ENCODE measurements around the gene EP400. TPM values are rescaled to one million over a fixed set of nuclear protein-coding genes. Genes with fewer than 3 reads are reported as not detected.

The EP400 gene
- total and polyA plus RNA-seq, 7 experiments from 2014 or later: 2.8 to 86.8 (median 79.5) TPM

GRCh38 chr12:131917139-131917710 lies 32.5 kb upstream of the EP400 start:
- H3K4me1 ChIP-seq (ENCODE audit: control insufficient read depth in 2 of 2, insufficient read depth in 2 of 2, low read length in 2 of 2): no peaks in the 10 kb centered on the region
- intact Hi-C loops (cut with micrococcal nuclease): no loop called here
- no peak overlapping the region for H3K27ac ChIP-seq (ENCODE audit: low read depth, low read length)
- Mint-ChIP-seq H3K4me1 (no peaks in the 10 kb centered on the region), H3K27ac (no peak overlapping the region), H3K9me3 (no peaks in the 10 kb centered on the region), H3K27me3 (no peaks in the 10 kb centered on the region), H3K4me3 (no peak overlapping the region), H3K36me3 (peaks cover 0 to 7% (median 0%) of the 10 kb centered on the region in 5 donors)
- H3K36me3 ChIP-seq (ENCODE audit: control insufficient read depth in 2 of 3, insufficient read depth in 3 of 3, low read length in 3 of 3): peaks cover 0 to 89% (median 0%) of the 10 kb centered on the region in 3 experiments
- H3K27me3 ChIP-seq (ENCODE audit: control insufficient read depth in 2 of 2, insufficient read depth in 2 of 2, low read length in 2 of 2): no peaks in the 10 kb centered on the region
- ATAC-seq (no peak), DNase-seq (peak in 1 of 9 donors; percentile 34)
- ChIA-PET CTCF (no interaction called here), POLR2A (no interaction called here)
- no peak overlapping the region for H3K4me3 ChIP-seq (ENCODE audit: low read length)
- no peaks in the 10 kb centered on the region for H3K9me3 ChIP-seq (ENCODE audit: control insufficient read depth in 2 of 3, low read length in 3 of 3)

- no peaks in the 10 kb centered on the region for H3K4me1 ChIP-seq (ENCODE audit: control insufficient read depth in 2 of 2, insufficient read depth in 2 of 2, low read length in 2 of 2)
- no peak for ATAC-seq
- Mint-ChIP-seq H3K27me3 (no peaks in the 10 kb centered on the region), H3K27ac (no peak overlapping the region), H3K4me1 (no peaks in the 10 kb centered on the region), H3K36me3 (peaks cover 0 to 7% (median 0%) of the 10 kb centered on the region in 5 donors), H3K4me3 (no peak overlapping the region), H3K9me3 (no peaks in the 10 kb centered on the region)
- no peaks in the 10 kb centered on the region for H3K27me3 ChIP-seq (ENCODE audit: control insufficient read depth in 2 of 2, insufficient read depth in 2 of 2, low read length in 2 of 2)
- H3K4me3 ChIP-seq (ENCODE audit: low read length): no peak overlapping the region
- POLR2A ChIA-PET: no interaction called here
- H3K9me3 ChIP-seq (ENCODE audit: control insufficient read depth in 2 of 3, low read length in 3 of 3): no peaks in the 10 kb centered on the region
- CTCF ChIA-PET: no interaction called here
- H3K27ac ChIP-seq (ENCODE audit: low read depth, low read length): no peak overlapping the region
- peaks cover 0 to 83% (median 0%) of the 10 kb centered on the region in 3 experiments for H3K36me3 ChIP-seq (ENCODE audit: control insufficient read depth in 2 of 3, insufficient read depth in 3 of 3, low read length in 3 of 3)
- intact Hi-C loops (cut with micrococcal nuclease): no loop called here
- DNase-seq: no peak
These were observed 31.9 kb upstream of the EP400 start for GRCh38 chr12:131917711-131918306.

- ChIA-PET CTCF (no interaction called here), POLR2A (no interaction called here)
- H3K27ac Mint-ChIP-seq: no peak overlapping the region
- peaks cover 0 to 7% (median 0%) of the 10 kb centered on the region in 5 donors for H3K36me3 Mint-ChIP-seq
- no peaks in the 10 kb centered on the region for H3K9me3 Mint-ChIP-seq
- no peaks in the 10 kb centered on the region for H3K4me1 Mint-ChIP-seq
- no peaks in the 10 kb centered on the region for H3K4me1 ChIP-seq (ENCODE audit: control insufficient read depth in 2 of 2, insufficient read depth in 2 of 2, low read length in 2 of 2)
- no peaks in the 10 kb centered on the region for H3K9me3 ChIP-seq (ENCODE audit: control insufficient read depth in 2 of 3, low read length in 3 of 3)
- intact Hi-C loops (cut with micrococcal nuclease): no loop called here
- no peak overlapping the region for H3K4me3 ChIP-seq (ENCODE audit: low read length)
- H3K27me3 ChIP-seq (ENCODE audit: control insufficient read depth in 2 of 2, insufficient read depth in 2 of 2, low read length in 2 of 2): no peaks in the 10 kb centered on the region
- no peak overlapping the region for H3K27ac ChIP-seq (ENCODE audit: low read depth, low read length)
- ATAC-seq: peak; percentile 26
- peaks cover 0 to 78% (median 0%) of the 10 kb centered on the region in 3 experiments for H3K36me3 ChIP-seq (ENCODE audit: control insufficient read depth in 2 of 3, insufficient read depth in 3 of 3, low read length in 3 of 3)
- H3K4me3 Mint-ChIP-seq: no peak overlapping the region
- no peak for DNase-seq
- H3K27me3 Mint-ChIP-seq: no peaks in the 10 kb centered on the region
These were observed 31.3 kb upstream of the EP400 start for GRCh38 chr12:131918311-131919050.

GRCh38 chr12:131919051-131919347 lies 30.7 kb upstream of the EP400 start:
- Mint-ChIP-seq H3K36me3 (peaks cover 0 to 7% (median 0%) of the 10 kb centered on the region in 5 donors), H3K27ac (no peak overlapping the region), H3K4me3 (no peak overlapping the region), H3K9me3 (no peaks in the 10 kb centered on the region), H3K4me1 (no peaks in the 10 kb centered on the region), H3K27me3 (no peaks in the 10 kb centered on the region)
- Histone ChIP-seq H3K27ac (ENCODE audit: low read depth, low read length) (no peak overlapping the region), H3K27me3 (ENCODE audit: control insufficient read depth in 2 of 2, insufficient read depth in 2 of 2, low read length in 2 of 2) (no peaks in the 10 kb centered on the region), H3K4me1 (ENCODE audit: control insufficient read depth in 2 of 2, insufficient read depth in 2 of 2, low read length in 2 of 2) (no peaks in the 10 kb centered on the region), H3K9me3 (ENCODE audit: control insufficient read depth in 2 of 3, low read length in 3 of 3) (no peaks in the 10 kb centered on the region), H3K36me3 (ENCODE audit: control insufficient read depth in 2 of 3, insufficient read depth in 3 of 3, low read length in 3 of 3) (peaks cover 0 to 73% (median 0%) of the 10 kb centered on the region in 3 experiments), H3K4me3 (ENCODE audit: low read length) (no peak overlapping the region)
- ChIA-PET CTCF (no interaction called here), POLR2A (no interaction called here)
- intact Hi-C loops (cut with micrococcal nuclease): no loop called here
- ATAC-seq (peak; percentile 2), DNase-seq (no peak)

- no peaks in the 10 kb centered on the region for H3K27me3 Mint-ChIP-seq
- POLR2A ChIA-PET: interaction anchor here (0.8 kb wide), 1 partner anchor 11 kb away, joined by 3 read pairs; no protein-coding TSS in a partner anchor
- ATAC-seq: no peak
These were observed 30.2 kb upstream of the EP400 start for GRCh38 chr12:131919366-131920156.

GRCh38 chr12:131920157-131920508 lies 29.6 kb upstream of the EP400 start:
- Histone ChIP-seq H3K27ac (ENCODE audit: low read depth, low read length) (no peak overlapping the region), H3K4me3 (ENCODE audit: low read length) (no peak overlapping the region), H3K9me3 (ENCODE audit: control insufficient read depth in 2 of 3, low read length in 3 of 3) (no peaks in the 10 kb centered on the region), H3K36me3 (ENCODE audit: control insufficient read depth in 2 of 3, insufficient read depth in 3 of 3, low read length in 3 of 3) (peaks cover 0 to 62% (median 0%) of the 10 kb centered on the region in 3 experiments), H3K27me3 (ENCODE audit: control insufficient read depth in 2 of 2, insufficient read depth in 2 of 2, low read length in 2 of 2) (no peaks in the 10 kb centered on the region), H3K4me1 (ENCODE audit: control insufficient read depth in 2 of 2, insufficient read depth in 2 of 2, low read length in 2 of 2) (no peaks in the 10 kb centered on the region)
- Mint-ChIP-seq H3K27me3 (no peaks in the 10 kb centered on the region), H3K9me3 (no peaks in the 10 kb centered on the region), H3K27ac (no peak overlapping the region), H3K4me3 (no peak overlapping the region), H3K36me3 (peaks cover 0 to 7% (median 0%) of the 10 kb centered on the region in 5 donors), H3K4me1 (peaks cover 0 to 7% (median 6%) of the 10 kb centered on the region in 7 donors)
- ATAC-seq: no peak
- CTCF ChIA-PET: no interaction called here
- POLR2A ChIA-PET: interaction anchor here (0.8 kb wide), 1 partner anchor 10 kb away, joined by 3 read pairs; no protein-coding TSS in a partner anchor
- no peak for DNase-seq
- intact Hi-C loops (cut with micrococcal nuclease): no loop called here

More at GRCh38 chr12:131919366-131920156, 30.2 kb upstream of the EP400 start:
- H3K4me1 ChIP-seq (ENCODE audit: control insufficient read depth in 2 of 2, insufficient read depth in 2 of 2, low read length in 2 of 2): no peaks in the 10 kb centered on the region
- Mint-ChIP-seq H3K9me3 (no peaks in the 10 kb centered on the region), H3K36me3 (peaks cover 0 to 7% (median 0%) of the 10 kb centered on the region in 5 donors), H3K27ac (no peak overlapping the region), H3K4me3 (no peak overlapping the region), H3K4me1 (peaks cover 0 to 3% (median 2%) of the 10 kb centered on the region in 7 donors)
- H3K4me3 ChIP-seq (ENCODE audit: low read length): no peak overlapping the region
- H3K27ac ChIP-seq (ENCODE audit: low read depth, low read length): no peak overlapping the region
- H3K9me3 ChIP-seq (ENCODE audit: control insufficient read depth in 2 of 3, low read length in 3 of 3): no peaks in the 10 kb centered on the region
- CTCF ChIA-PET: no interaction called here
- H3K27me3 ChIP-seq (ENCODE audit: control insufficient read depth in 2 of 2, insufficient read depth in 2 of 2, low read length in 2 of 2): no peaks in the 10 kb centered on the region
- intact Hi-C loops (cut with micrococcal nuclease): no loop called here
- peaks cover 0 to 68% (median 0%) of the 10 kb centered on the region in 3 experiments for H3K36me3 ChIP-seq (ENCODE audit: control insufficient read depth in 2 of 3, insufficient read depth in 3 of 3, low read length in 3 of 3)
- no peak for DNase-seq

Measured in naive thymus-derived CD4-positive, alpha-beta T cell (primary cell).